Tibial artery (tissue), 4 donors: Measurements from ENCODE around the gene CABLES1.
"Not testable (repeated sequence)": the region's sequence is repeated elsewhere in the genome, so short reads cannot be mapped to it uniquely, and the experiment has no call there.

Experiments used
- DNase-seq, 2 donors: peaks; one replicate each; pipeline ENCODE4 v3.0.0-alpha.2; 2019
- H3K27ac ChIP-seq, 2 donors: fragments of 200-600 bp; sonication (generic) in 1 of 2; 1 replicate in 1 of 2; 2 replicates in 1 of 2; pipeline ENCODE4 v1.5.1; 2018 to 2019; ENCODE audit warnings: mild to moderate bottlenecking in 1 of 2
- H3K27me3 ChIP-seq, 2 donors: fragments of 200-600 bp; sonication (generic) in 1 of 2; one replicate each; pipeline versions ENCODE4 v1.5.1 to v1.6.0; 2016 to 2019
- H3K36me3 ChIP-seq, 3 donors: fragments of 200-600 bp; sonication (generic) in 2 of 3; one replicate each; pipeline ENCODE4 v1.5.1; 2016 to 2019; ENCODE audit warnings: mild to moderate bottlenecking in 2 of 3
- H3K4me1 ChIP-seq, 4 donors: fragments of 200-600 bp; sonication (generic) in 2 of 4; 1 replicate in 3 of 4; 2 replicates in 1 of 4; pipeline ENCODE4 v1.5.1; 2016 to 2019
- H3K4me3 ChIP-seq, 2 donors: fragments of 200-600 bp; sonication (generic) in 1 of 2; 1 replicate in 1 of 2; 2 replicates in 1 of 2; pipeline ENCODE4 v1.5.1; 2018 to 2019; ENCODE audit warnings: mild to moderate bottlenecking in 2 of 2
- H3K9me3 ChIP-seq, 3 donors: fragments of 200-600 bp; sonication (generic) in 1 of 3; one replicate each; pipeline ENCODE4 v1.5.1; 2016 to 2019
- CTCF ChIP-seq, 2 experiments: fragments of 200-600 bp in 1 of 2; fragments of 450-650 bp in 1 of 2; IDR thresholded peaks; one replicate each; pipeline ENCODE4 v1.5.1; 2017 to 2019; ENCODE audit warnings: antibody characterized with exemption in 2 of 2, mild to moderate bottlenecking in 1 of 2, moderate library complexity in 1 of 2
- intact Hi-C: fragments of 100-400 bp; cut with DNase I; formaldehyde crosslinking; loops from one replicate; pipeline ENCODE4 v1.15.0; 2023; ENCODE audit warnings: low total_unique reads

The CABLES1 gene

GRCh38 chr18:23284629-23285028, 149.3 kb downstream of the CABLES1 start:
- intact Hi-C loops, result no loop called here
- H3K36me3 ChIP-seq, result no peaks in the 10 kb centered on the region
- no peaks in the 10 kb centered on the region for H3K9me3 ChIP-seq
- no peak for DNase-seq
- H3K27ac ChIP-seq, result no peak overlapping the region
- no peak for TF ChIP-seq CTCF (IDR thresholded peaks at IDR 0.05)
- no peaks in the 10 kb centered on the region for H3K27me3 ChIP-seq
- H3K4me3 ChIP-seq, result no peak overlapping the region
- peaks cover 0 to 13% (median 0%) of the 10 kb centered on the region in 4 donors for H3K4me1 ChIP-seq

GRCh38 chr18:23285581-23285980, 150.3 kb downstream of the CABLES1 start:
- peaks cover 0 to 13% (median 0%) of the 10 kb centered on the region in 4 donors for H3K4me1 ChIP-seq
- H3K36me3 ChIP-seq, DNase-seq, intact Hi-C loops, H3K27ac ChIP-seq, H3K27me3 ChIP-seq, H3K9me3 ChIP-seq, H3K4me3 ChIP-seq: not testable (repeated sequence)

- Histone ChIP-seq H3K27me3 (no peaks in the 10 kb centered on the region), H3K4me1 (peaks cover 0 to 13% (median 6%) of the 10 kb centered on the region in 4 donors), H3K4me3 (no peak overlapping the region), H3K27ac (no peak overlapping the region), H3K36me3 (no peaks in the 10 kb centered on the region), H3K9me3 (no peaks in the 10 kb centered on the region)
- intact Hi-C loops, result no loop called here
- no peak for DNase-seq
- TF ChIP-seq CTCF (IDR thresholded peaks at IDR 0.05), result no peak
Observed at GRCh38 chr18:23291456-23292205, 156.3 kb downstream of the CABLES1 start.

GRCh38 chr18:23300231-23300805, 165.0 kb downstream of the CABLES1 start:
- intact Hi-C loops, result no loop called here
- H3K27ac ChIP-seq, result peak overlapping the region in 1 of 2 donors; percentile 31
- H3K9me3 ChIP-seq, result no peaks in the 10 kb centered on the region
- H3K4me3 ChIP-seq, result no peak overlapping the region
- H3K36me3 ChIP-seq, result peaks cover 0 to 13% (median 0%) of the 10 kb centered on the region in 3 donors
- no peak for DNase-seq
- H3K4me1 ChIP-seq, result peaks cover 0 to 12% (median 2%) of the 10 kb centered on the region in 4 donors
- H3K27me3 ChIP-seq, result no peaks in the 10 kb centered on the region
- no peak for TF ChIP-seq CTCF (IDR thresholded peaks at IDR 0.05)

- no peak for TF ChIP-seq CTCF (IDR thresholded peaks at IDR 0.05)
- Histone ChIP-seq H3K27me3 (no peaks in the 10 kb centered on the region), H3K27ac (no peak overlapping the region), H3K4me1 (peaks cover 0 to 12% (median 3%) of the 10 kb centered on the region in 4 donors), H3K9me3 (no peaks in the 10 kb centered on the region), H3K4me3 (no peak overlapping the region), H3K36me3 (peaks cover 0 to 13% (median 0%) of the 10 kb centered on the region in 3 donors)
- no peak for DNase-seq
- intact Hi-C loops, result no loop called here
Observed at GRCh38 chr18:23301972-23302371, 166.7 kb downstream of the CABLES1 start.

GRCh38 chr18:23302511-23302850, 167.2 kb downstream of the CABLES1 start:
- no peak for DNase-seq
- TF ChIP-seq CTCF (IDR thresholded peaks at IDR 0.05), result no peak
- Histone ChIP-seq H3K4me3 (no peak overlapping the region), H3K36me3 (peaks cover 0 to 10% (median 0%) of the 10 kb centered on the region in 3 donors), H3K4me1 (peaks cover 0 to 12% (median 6%) of the 10 kb centered on the region in 4 donors), H3K27me3 (no peaks in the 10 kb centered on the region), H3K9me3 (no peaks in the 10 kb centered on the region), H3K27ac (peak overlapping the region in 1 of 2 donors; percentile 17)
- intact Hi-C loops, result no loop called here
